Epithelial cell of prostate (primary cell): ENCODE results near the gene ZNG1A.
"Not testable (repeated sequence)": the region's sequence is repeated elsewhere in the genome, so short reads cannot be mapped to it uniquely, and the experiment has no call there.

Experiments used
- DNase-seq: peaks from one replicate; pipeline ENCODE4 v3.0.0-alpha.2; 2011; ENCODE audit warnings: low read depth, low spot score
- H3K27ac ChIP-seq: fragments of 450-650 bp; 2 replicates; pipeline ENCODE4 v1.5.1; 2017; ENCODE audit warnings: mild to moderate bottlenecking

Gene ZNG1A

GRCh38 chr9:100430-100829 lies 78.4 kb downstream of the ZNG1A start:
- DNase-seq, H3K27ac ChIP-seq: not testable (repeated sequence)

GRCh38 chr9:99867-100266 lies 79.0 kb downstream of the ZNG1A start:
- H3K27ac ChIP-seq, DNase-seq: not testable (repeated sequence)

GRCh38 chr9:98775-99174 lies 80.1 kb downstream of the ZNG1A start:
- not testable (repeated sequence) for H3K27ac ChIP-seq, DNase-seq

GRCh38 chr9:94992-95391 lies 83.9 kb downstream of the ZNG1A start:
- not testable (repeated sequence) for DNase-seq, H3K27ac ChIP-seq

- DNase-seq, H3K27ac ChIP-seq: not testable (repeated sequence)
Observed at GRCh38 chr9:94323-94722, 84.5 kb downstream of the ZNG1A start.

GRCh38 chr9:93909-94308 lies 84.9 kb downstream of the ZNG1A start:
- H3K27ac ChIP-seq, DNase-seq: not testable (repeated sequence)

- DNase-seq, result not testable (repeated sequence)
Observed at GRCh38 chr9:90851-91250, 88.0 kb downstream of the ZNG1A start.

GRCh38 chr9:88396-89037 lies 90.3 kb downstream of the ZNG1A start:
- DNase-seq, H3K27ac ChIP-seq: not testable (repeated sequence)

More at GRCh38 chr9:90851-91250, 88.0 kb downstream of the ZNG1A start:
- not testable (repeated sequence) for H3K27ac ChIP-seq

GRCh38 chr9:87860-88259 lies 91.0 kb downstream of the ZNG1A start:
- DNase-seq, H3K27ac ChIP-seq: not testable (repeated sequence)

GRCh38 chr9:87105-87504 lies 91.8 kb downstream of the ZNG1A start:
- DNase-seq, H3K27ac ChIP-seq: not testable (repeated sequence)

GRCh38 chr9:86697-87096 lies 92.2 kb downstream of the ZNG1A start:
- H3K27ac ChIP-seq, DNase-seq: not testable (repeated sequence)

- not testable (repeated sequence) for DNase-seq, H3K27ac ChIP-seq
Observed at GRCh38 chr9:82932-83689, 95.7 kb downstream of the ZNG1A start.

- DNase-seq, H3K27ac ChIP-seq: not testable (repeated sequence)
Observed at GRCh38 chr9:78333-78732, 100.5 kb downstream of the ZNG1A start.

GRCh38 chr9:76389-76788 lies 102.5 kb downstream of the ZNG1A start:
- not testable (repeated sequence) for DNase-seq, H3K27ac ChIP-seq

GRCh38 chr9:73900-74525 lies 104.8 kb downstream of the ZNG1A start:
- DNase-seq, H3K27ac ChIP-seq: not testable (repeated sequence)

- not testable (repeated sequence) for H3K27ac ChIP-seq, DNase-seq
Observed at GRCh38 chr9:73076-73899, 105.6 kb downstream of the ZNG1A start.
